GM21717 (cell line): ENCODE results near the gene ADSS1.

ENCODE experiments used
- ATAC-seq: cut with Tn5 transposase; IDR thresholded peaks from one replicate; pipeline ENCODE4 v1.9.1; 2021; ENCODE audit warnings: mild to moderate bottlenecking, moderate library complexity; ENCODE audit not compliant: unreplicated experiment

The ADSS1 gene

GRCh38 chr14:104788873-104789663 lies 65.0 kb downstream of the ADSS1 start:
- ATAC-seq: no peak

- no peak for ATAC-seq
Measured at GRCh38 chr14:104789752-104790743, 66.0 kb downstream of the ADSS1 start.

GRCh38 chr14:104791425-104791824 lies 67.4 kb downstream of the ADSS1 start:
- ATAC-seq: no peak

- no peak for ATAC-seq
Measured at GRCh38 chr14:104792101-104792884, 68.3 kb downstream of the ADSS1 start.

GRCh38 chr14:104792945-104793702 lies 69.1 kb downstream of the ADSS1 start:
- ATAC-seq: no peak

GRCh38 chr14:104793703-104793959 lies 69.6 kb downstream of the ADSS1 start:
- ATAC-seq: no peak

GRCh38 chr14:104794099-104794498 lies 70.1 kb downstream of the ADSS1 start:
- no peak for ATAC-seq

GRCh38 chr14:104794631-104794992 lies 70.6 kb downstream of the ADSS1 start:
- ATAC-seq: no peak

GRCh38 chr14:104794993-104795780 lies 71.2 kb downstream of the ADSS1 start, which contains the start of gene AKT1:
AKT1 (minus strand) TSS chr14:104795748; CDS start chr14:104792643, 3,105 bp downstream.
- no peak for ATAC-seq

- no peak for ATAC-seq
Measured at GRCh38 chr14:104795781-104796686, 72.0 kb downstream of the ADSS1 start.

- no peak for ATAC-seq
Measured at GRCh38 chr14:104796687-104797081, 72.7 kb downstream of the ADSS1 start.
